Activated CD8-positive, alpha-beta T cell treated with anti-CD3 and anti-CD28 coated beads for 36 hours (primary cell): ENCODE results near the gene ETFDH. TPM values are rescaled to one million over a fixed set of nuclear protein-coding genes. Genes with fewer than 3 reads are reported as not detected.
"Not testable (repeated sequence)": the region's sequence is repeated elsewhere in the genome, so short reads cannot be mapped to it uniquely, and the experiment has no call there.

ENCODE experiments used
- ATAC-seq: fragments of 200-7000 bp; cut with Tn5 transposase; one replicate; pipeline ENCODE4 v1.10.0; 2021; ENCODE audit warnings: mild to moderate bottlenecking, moderate library complexity
- CTCF ChIA-PET: fragments of 350-600 bp; sonication (Branson Sonifier 250); formaldehyde crosslinking; loops from one replicate; lab custom pipeline; 2021; ENCODE audit warnings: antibody characterized with exemption; lab: Charles Lee
- POLR2A ChIA-PET: fragments of 350-600 bp; sonication (Branson Sonifier 250); formaldehyde crosslinking; loops from one replicate; lab custom pipeline; 2021; ENCODE audit warnings: antibody characterized with exemption; lab: Charles Lee
- DNase-seq: peaks from one replicate; pipeline ENCODE4 v3.0.0-alpha.2; 2020
- H3K27ac Mint-ChIP-seq: one replicate; pipeline ENCODE4 v1.8.0; 2021; ENCODE audit warnings: mild to moderate bottlenecking, mixed read lengths
- H3K27me3 Mint-ChIP-seq: one replicate; pipeline ENCODE4 v1.8.0; 2021; ENCODE audit warnings: mixed read lengths
- H3K36me3 Mint-ChIP-seq: one replicate; pipeline ENCODE4 v1.8.0; 2021; ENCODE audit warnings: low read depth, mixed read lengths
- H3K4me1 Mint-ChIP-seq: one replicate; pipeline ENCODE4 v1.8.0; 2021; ENCODE audit warnings: low read depth, mixed read lengths
- H3K4me3 Mint-ChIP-seq: one replicate; pipeline ENCODE4 v1.8.0; 2021; ENCODE audit warnings: mild to moderate bottlenecking, moderate library complexity, mixed read lengths
- H3K9me3 Mint-ChIP-seq: one replicate; pipeline ENCODE4 v1.8.0; 2021; ENCODE audit warnings: mixed read lengths
- intact Hi-C: fragments of 100-400 bp; cut with micrococcal nuclease; formaldehyde crosslinking; loops from one replicate; pipeline ENCODE4 v1.10.0; 2022
- total RNA-seq, 2 experiments: library from RNA; stranded (reverse); gene quantifications; one replicate each; pipeline ENCODE4 v1.2.3, GENCODE V29; 2021
- TF ChIP-seq, protein P1 (sequence below): fragments of 200-600 bp; IDR thresholded peaks from one replicate; pipeline ENCODE4 v1.8.0; 2022; ENCODE audit warnings: antibody characterized with exemption, mild to moderate bottlenecking

The ETFDH gene
- total RNA-seq, 2 experiments from 2014 or later, result 28.8 to 31.6 TPM

DNA sequence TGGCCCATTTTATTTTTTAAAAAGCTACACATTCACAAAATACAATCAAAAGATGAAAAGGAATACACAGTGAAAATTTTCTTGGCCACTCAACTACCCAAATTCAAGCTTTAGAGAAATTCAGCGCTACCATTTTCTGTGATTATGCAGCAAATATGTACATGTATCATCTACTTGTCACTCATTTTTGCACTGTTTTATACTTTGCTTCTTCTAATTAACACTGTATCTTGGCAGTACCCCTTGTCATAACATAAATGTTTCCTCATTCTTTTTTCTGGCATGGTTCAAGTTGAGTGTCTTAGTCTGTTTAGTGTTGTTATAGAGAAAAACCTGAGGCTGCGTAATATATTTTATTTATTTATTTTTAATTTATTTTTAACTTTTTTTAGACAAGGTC, 66.8 kb downstream of the ETFDH start:
- no peaks in the 10 kb centered on the region for H3K36me3 Mint-ChIP-seq
- POLR2A ChIA-PET, result interaction anchor here (1.0 kb wide), 1 partner anchor 30 kb away, joined by 3 read pairs; the partner anchor contains the start of gene FNIP2
- H3K27me3 Mint-ChIP-seq, result no peaks in the 10 kb centered on the region
- CTCF ChIA-PET, result interaction anchor here (0.9 to 1.1 kb wide), 2 partner anchors 15 to 465 kb away, joined by 3 read pairs; no protein-coding TSS in a partner anchor
- no peak overlapping the region for H3K4me3 Mint-ChIP-seq
- H3K27ac Mint-ChIP-seq, result no peak overlapping the region
- ATAC-seq, result no peak
- intact Hi-C loops, result loop anchor here (10.0 kb wide), 1 partner anchor 706 kb away; no protein-coding TSS in a partner anchor
- H3K9me3 Mint-ChIP-seq, result no peaks in the 10 kb centered on the region
- H3K4me1 Mint-ChIP-seq, result no peaks in the 10 kb centered on the region
- TF ChIP-seq, protein P1, sequence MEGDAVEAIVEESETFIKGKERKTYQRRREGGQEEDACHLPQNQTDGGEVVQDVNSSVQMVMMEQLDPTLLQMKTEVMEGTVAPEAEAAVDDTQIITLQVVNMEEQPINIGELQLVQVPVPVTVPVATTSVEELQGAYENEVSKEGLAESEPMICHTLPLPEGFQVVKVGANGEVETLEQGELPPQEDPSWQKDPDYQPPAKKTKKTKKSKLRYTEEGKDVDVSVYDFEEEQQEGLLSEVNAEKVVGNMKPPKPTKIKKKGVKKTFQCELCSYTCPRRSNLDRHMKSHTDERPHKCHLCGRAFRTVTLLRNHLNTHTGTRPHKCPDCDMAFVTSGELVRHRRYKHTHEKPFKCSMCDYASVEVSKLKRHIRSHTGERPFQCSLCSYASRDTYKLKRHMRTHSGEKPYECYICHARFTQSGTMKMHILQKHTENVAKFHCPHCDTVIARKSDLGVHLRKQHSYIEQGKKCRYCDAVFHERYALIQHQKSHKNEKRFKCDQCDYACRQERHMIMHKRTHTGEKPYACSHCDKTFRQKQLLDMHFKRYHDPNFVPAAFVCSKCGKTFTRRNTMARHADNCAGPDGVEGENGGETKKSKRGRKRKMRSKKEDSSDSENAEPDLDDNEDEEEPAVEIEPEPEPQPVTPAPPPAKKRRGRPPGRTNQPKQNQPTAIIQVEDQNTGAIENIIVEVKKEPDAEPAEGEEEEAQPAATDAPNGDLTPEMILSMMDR, result no peak
- no peak for DNase-seq

DNA sequence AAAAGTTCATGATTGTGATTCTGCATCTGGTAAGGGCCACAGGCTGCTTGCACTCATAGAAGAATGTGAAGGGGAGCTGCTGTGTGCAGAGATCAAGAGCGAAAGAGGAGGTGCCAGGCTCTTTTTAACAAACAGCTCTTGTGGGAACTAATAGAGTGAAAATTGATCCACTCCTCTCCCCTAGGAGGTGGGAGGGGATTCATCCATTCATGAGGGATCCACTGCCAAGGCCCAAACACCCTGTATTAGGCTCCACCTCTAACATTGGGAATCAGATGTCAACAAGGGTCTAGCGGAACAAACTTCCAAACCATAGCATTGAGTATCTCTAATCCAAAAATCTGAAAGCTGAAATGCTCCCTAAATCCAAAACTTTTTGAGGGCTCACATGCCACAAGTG, 67.5 kb downstream of the ETFDH start:
- TF ChIP-seq, protein P1, result no peak
- H3K9me3 Mint-ChIP-seq, result no peaks in the 10 kb centered on the region
- no peak for DNase-seq
- ATAC-seq, result no peak
- H3K27ac Mint-ChIP-seq, result no peak overlapping the region
- POLR2A ChIA-PET, result interaction anchor here (0.6 kb wide), 1 partner anchor 1789 kb away, joined by 3 read pairs; no protein-coding TSS in a partner anchor
- intact Hi-C loops, result loop anchor here (10.0 kb wide), 1 partner anchor 705 kb away; no protein-coding TSS in a partner anchor
- H3K27me3 Mint-ChIP-seq, result no peaks in the 10 kb centered on the region
- H3K4me3 Mint-ChIP-seq, result no peak overlapping the region
- H3K36me3 Mint-ChIP-seq, result no peaks in the 10 kb centered on the region
- CTCF ChIA-PET, result interaction anchor here (1.4 kb wide), 1 partner anchor 112 kb away, joined by 4 read pairs; no protein-coding TSS in a partner anchor
- no peaks in the 10 kb centered on the region for H3K4me1 Mint-ChIP-seq

- DNase-seq, result no peak
- TF ChIP-seq, protein P1, result no peak
- CTCF ChIA-PET, result interaction anchor here (0.6 to 1.3 kb wide), 3 partner anchors 11 to 15 kb away, joined by 3 to 4 read pairs (median 3); no protein-coding TSS in a partner anchor
- Mint-ChIP-seq H3K9me3 (no peaks in the 10 kb centered on the region), H3K4me1 (no peaks in the 10 kb centered on the region), H3K27ac (no peak overlapping the region), H3K4me3 (no peak overlapping the region), H3K36me3 (no peaks in the 10 kb centered on the region), H3K27me3 (no peaks in the 10 kb centered on the region)
- POLR2A ChIA-PET, result no interaction called here
- ATAC-seq, result no peak
- intact Hi-C loops, result no loop called here
Measured at GRCh38 chr4:158741326-158742021, 69.4 kb downstream of the ETFDH start.

GRCh38 chr4:158746537-158746936, 74.4 kb downstream of the ETFDH start:
- DNase-seq, H3K4me3 Mint-ChIP-seq, H3K27me3 Mint-ChIP-seq, H3K9me3 Mint-ChIP-seq, H3K36me3 Mint-ChIP-seq, POLR2A ChIA-PET, H3K27ac Mint-ChIP-seq, intact Hi-C loops, CTCF ChIA-PET, ATAC-seq, H3K4me1 Mint-ChIP-seq: not testable (repeated sequence)

DNA sequence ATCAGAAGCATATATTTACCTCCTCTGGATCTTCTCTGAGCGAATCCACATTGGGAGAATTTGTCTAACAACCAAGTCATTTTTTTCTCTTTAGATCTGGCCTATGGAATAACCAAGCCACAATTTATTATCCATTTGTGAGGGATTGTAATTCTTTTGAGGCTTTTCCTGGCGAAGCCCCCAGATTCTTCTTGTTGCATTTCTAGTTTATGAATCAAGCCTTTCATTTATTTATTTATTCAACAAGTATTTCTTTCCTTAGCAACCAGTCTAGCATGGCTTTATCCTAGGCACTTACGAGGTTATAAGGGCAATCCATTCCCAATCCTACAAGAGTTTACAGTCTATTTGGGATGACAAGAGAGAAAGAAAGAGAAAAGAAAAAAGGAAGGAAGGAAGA, 78.3 kb downstream of the ETFDH start:
- no peak for ATAC-seq
- H3K27me3 Mint-ChIP-seq, result no peaks in the 10 kb centered on the region
- no peak overlapping the region for H3K27ac Mint-ChIP-seq
- ChIA-PET POLR2A (no interaction called here), CTCF (no interaction called here)
- H3K4me3 Mint-ChIP-seq, result no peak overlapping the region
- H3K36me3 Mint-ChIP-seq, result no peaks in the 10 kb centered on the region
- DNase-seq, result no peak
- no peaks in the 10 kb centered on the region for H3K4me1 Mint-ChIP-seq
- no peaks in the 10 kb centered on the region for H3K9me3 Mint-ChIP-seq
- intact Hi-C loops, result no loop called here
- TF ChIP-seq, protein P1, result no peak
